NCI-H1105 treated with DMSO at 0.1 percent for 48 hours (cell line): Measurements from ENCODE around the gene KCND2.

ENCODE experiments used
- DNase-seq: peaks from one replicate; lab custom pipeline; 2025; lab: John Stamatoyannopoulos, UW

KCND2 gene

GRCh38 chr7:120703585-120704240, 430.7 kb downstream of the KCND2 start:
- DNase-seq, result no peak

- no peak for DNase-seq
Measured at GRCh38 chr7:120709252-120709971, 436.4 kb downstream of the KCND2 start.

- DNase-seq, result no peak
Measured at GRCh38 chr7:120709972-120710320, 437.0 kb downstream of the KCND2 start.

- no peak for DNase-seq
Measured at GRCh38 chr7:120714945-120715344, 442.0 kb downstream of the KCND2 start.

- no peak for DNase-seq
Measured at GRCh38 chr7:120716307-120716706, 443.3 kb downstream of the KCND2 start.

GRCh38 chr7:120717166-120717565, 444.2 kb downstream of the KCND2 start:
- DNase-seq, result no peak

GRCh38 chr7:120718361-120718760, 445.4 kb downstream of the KCND2 start:
- DNase-seq, result peak; percentile 86

- DNase-seq, result no peak
Measured at GRCh38 chr7:120720317-120720716, 447.3 kb downstream of the KCND2 start.

GRCh38 chr7:120723465-120724385, 450.8 kb downstream of the KCND2 start:
- DNase-seq, result no peak

GRCh38 chr7:120724448-120724847, 451.5 kb downstream of the KCND2 start:
- no peak for DNase-seq

GRCh38 chr7:120724955-120725354, 452.0 kb downstream of the KCND2 start:
- DNase-seq, result no peak

- DNase-seq, result peak; percentile 68
Measured at GRCh38 chr7:120725376-120726039, 452.5 kb downstream of the KCND2 start.

- no peak for DNase-seq
Measured at GRCh38 chr7:120729245-120729644, 456.3 kb downstream of the KCND2 start.

GRCh38 chr7:120731271-120731670, 458.3 kb downstream of the KCND2 start:
- DNase-seq, result no peak

- no peak for DNase-seq
Measured at GRCh38 chr7:120732256-120732655, 459.3 kb downstream of the KCND2 start.

- DNase-seq, result no peak
Measured at GRCh38 chr7:120733143-120733542, 460.2 kb downstream of the KCND2 start.

GRCh38 chr7:120733835-120734234, 460.9 kb downstream of the KCND2 start:
- no peak for DNase-seq

- peak; percentile 49 for DNase-seq
Measured at GRCh38 chr7:120735791-120736190, 462.8 kb downstream of the KCND2 start.

GRCh38 chr7:120738816-120739215, 465.8 kb downstream of the KCND2 start:
- DNase-seq, result peak; percentile 90

- DNase-seq, result no peak
Measured at GRCh38 chr7:120740348-120740747, 467.4 kb downstream of the KCND2 start.

GRCh38 chr7:120741371-120742042, 468.5 kb downstream of the KCND2 start:
- peak; percentile 41 for DNase-seq

- DNase-seq, result peak; percentile 75
Measured at GRCh38 chr7:120742372-120742771, 469.4 kb downstream of the KCND2 start.
